Measurements from ENCODE around the gene ATP11B. TPM values are rescaled to one million over a fixed set of nuclear protein-coding genes. Genes with fewer than 3 reads are reported as not detected.
"Not testable (repeated sequence)": the region's sequence is repeated elsewhere in the genome, so short reads cannot be mapped to it uniquely, and the experiment has no call there.

ATP11B gene
- total RNA-seq, 1 donor from 2014 or later, result 87.9 TPM

GRCh38 chr3:182785756-182786155, 7.5 kb upstream of the ATP11B start:
- Mint-ChIP-seq H3K4me1 (peaks cover 6% of the 10 kb centered on the region), H3K27me3 (peaks cover 7% of the 10 kb centered on the region), H3K9me3 (no peaks in the 10 kb centered on the region), H3K27ac (no peak overlapping the region), H3K36me3 (ENCODE audit: low read depth) (no peaks in the 10 kb centered on the region), H3K4me3 (no peak overlapping the region)
- intact Hi-C loops (cut with micrococcal nuclease), result no loop called here
- DNase-seq, result no peak

- no peaks in the 10 kb centered on the region for H3K36me3 Mint-ChIP-seq (ENCODE audit: low read depth)
Observed at GRCh38 chr3:182786564-182787196, 6.6 kb upstream of the ATP11B start.

GRCh38 chr3:182787302-182788036, 5.8 kb upstream of the ATP11B start:
- intact Hi-C loops (cut with micrococcal nuclease), result no loop called here
- peaks cover 7% of the 10 kb centered on the region for H3K27me3 Mint-ChIP-seq
- no peak overlapping the region for H3K27ac Mint-ChIP-seq
- H3K4me1 Mint-ChIP-seq, result peaks cover 4% of the 10 kb centered on the region
- no peak overlapping the region for H3K4me3 Mint-ChIP-seq
- H3K36me3 Mint-ChIP-seq (ENCODE audit: low read depth), result no peaks in the 10 kb centered on the region
- H3K9me3 Mint-ChIP-seq, result no peaks in the 10 kb centered on the region
- DNase-seq, result no peak

More at GRCh38 chr3:182786564-182787196, 6.6 kb upstream of the ATP11B start:
- Mint-ChIP-seq H3K27me3 (peaks cover 7% of the 10 kb centered on the region), H3K27ac (no peak overlapping the region), H3K9me3 (no peaks in the 10 kb centered on the region), H3K4me3 (no peak overlapping the region), H3K4me1 (peaks cover 6% of the 10 kb centered on the region)
- DNase-seq, result no peak
- intact Hi-C loops (cut with micrococcal nuclease), result no loop called here

GRCh38 chr3:182789371-182789770, 3.9 kb upstream of the ATP11B start:
- Mint-ChIP-seq H3K9me3 (no peaks in the 10 kb centered on the region), H3K27me3 (peaks cover 7% of the 10 kb centered on the region), H3K4me3 (no peak overlapping the region), H3K36me3 (ENCODE audit: low read depth) (peaks cover 3% of the 10 kb centered on the region), H3K4me1 (peaks cover 9% of the 10 kb centered on the region), H3K27ac (no peak overlapping the region)
- DNase-seq, result no peak
- intact Hi-C loops (cut with micrococcal nuclease), result no loop called here

- H3K27ac Mint-ChIP-seq, result no peak overlapping the region
- peaks cover 15% of the 10 kb centered on the region for H3K4me1 Mint-ChIP-seq
- H3K4me3 Mint-ChIP-seq, result no peak overlapping the region
- intact Hi-C loops (cut with micrococcal nuclease), result loop anchor here (5.0 kb wide), 2 partner anchors 177 to 367 kb away; no protein-coding TSS in a partner anchor
- H3K36me3 Mint-ChIP-seq (ENCODE audit: low read depth), result peaks cover 5% of the 10 kb centered on the region
- H3K9me3 Mint-ChIP-seq, result no peaks in the 10 kb centered on the region
- DNase-seq, result no peak
- H3K27me3 Mint-ChIP-seq, result peaks cover 7% of the 10 kb centered on the region
Observed at GRCh38 chr3:182790612-182791011, 2.7 kb upstream of the ATP11B start.

- peaks cover 2% of the 10 kb centered on the region for H3K27me3 Mint-ChIP-seq
- peaks cover 19% of the 10 kb centered on the region for H3K36me3 Mint-ChIP-seq (ENCODE audit: low read depth)
- intact Hi-C loops (cut with micrococcal nuclease), result loop anchor here (2.0 to 5.0 kb wide), 4 partner anchors 45 to 363 kb away; partner anchors contain the start of gene MCCC1
- peak; percentile 85 for DNase-seq
- H3K4me1 Mint-ChIP-seq, result peaks cover 33% of the 10 kb centered on the region
- peak overlapping the region; percentile 95 for H3K4me3 Mint-ChIP-seq
- peak overlapping the region; percentile 96 for H3K27ac Mint-ChIP-seq
- H3K9me3 Mint-ChIP-seq, result no peaks in the 10 kb centered on the region
Observed at GRCh38 chr3:182793663-182794454, 555 bp downstream of the ATP11B start.

- intact Hi-C loops (cut with micrococcal nuclease), result loop anchor here (2.0 to 5.0 kb wide), 5 partner anchors 44 to 363 kb away; partner anchors contain the start of gene MCCC1
Observed at GRCh38 chr3:182794455-182795388, 1.4 kb downstream of the ATP11B start.

GRCh38 chr3:182795389-182795782, 2.1 kb downstream of the ATP11B start:
- Mint-ChIP-seq H3K4me3 (peak overlapping the region; percentile 95), H3K9me3 (no peaks in the 10 kb centered on the region), H3K36me3 (ENCODE audit: low read depth) (peaks cover 19% of the 10 kb centered on the region), H3K4me1 (peaks cover 31% of the 10 kb centered on the region), H3K27ac (peak overlapping the region; percentile 96), H3K27me3 (peaks cover 2% of the 10 kb centered on the region)
- intact Hi-C loops (cut with micrococcal nuclease), result loop anchor here (2.0 to 5.0 kb wide), 3 partner anchors 43 to 303 kb away; partner anchors contain the start of gene MCCC1
- peak; percentile 85 for DNase-seq

More at GRCh38 chr3:182794455-182795388, 1.4 kb downstream of the ATP11B start:
- Mint-ChIP-seq H3K4me1 (peaks cover 31% of the 10 kb centered on the region), H3K4me3 (peak overlapping the region; percentile 95), H3K9me3 (no peaks in the 10 kb centered on the region), H3K36me3 (ENCODE audit: low read depth) (peaks cover 19% of the 10 kb centered on the region), H3K27ac (peak overlapping the region; percentile 96), H3K27me3 (peaks cover 2% of the 10 kb centered on the region)
- no peak for DNase-seq

- intact Hi-C loops (cut with micrococcal nuclease), result loop anchor here (5.0 kb wide), 1 partner anchor 181 kb away; no protein-coding TSS in a partner anchor
- Mint-ChIP-seq H3K27ac (no peak overlapping the region), H3K9me3 (no peaks in the 10 kb centered on the region), H3K27me3 (peaks cover 2% of the 10 kb centered on the region), H3K4me3 (peak overlapping the region; percentile 43), H3K4me1 (peaks cover 31% of the 10 kb centered on the region), H3K36me3 (ENCODE audit: low read depth) (peaks cover 19% of the 10 kb centered on the region)
- no peak for DNase-seq
Observed at GRCh38 chr3:182796310-182796709, 3.0 kb downstream of the ATP11B start.

GRCh38 chr3:182797876-182798275, 4.6 kb downstream of the ATP11B start:
- no peaks in the 10 kb centered on the region for H3K9me3 Mint-ChIP-seq
- H3K4me3 Mint-ChIP-seq, result no peak overlapping the region
- intact Hi-C loops (cut with micrococcal nuclease), result loop anchor here (5.0 kb wide), 1 partner anchor 179 kb away; no protein-coding TSS in a partner anchor
- H3K27me3 Mint-ChIP-seq, result peaks cover 1% of the 10 kb centered on the region
- DNase-seq, result no peak
- H3K27ac Mint-ChIP-seq, result peak overlapping the region; percentile 36
- peaks cover 22% of the 10 kb centered on the region for H3K36me3 Mint-ChIP-seq (ENCODE audit: low read depth)
- peaks cover 35% of the 10 kb centered on the region for H3K4me1 Mint-ChIP-seq

GRCh38 chr3:182799143-182799542, 5.8 kb downstream of the ATP11B start:
- H3K27ac Mint-ChIP-seq, DNase-seq, H3K9me3 Mint-ChIP-seq, H3K4me3 Mint-ChIP-seq, H3K27me3 Mint-ChIP-seq: not testable (repeated sequence)
- intact Hi-C loops (cut with micrococcal nuclease), result loop anchor here (5.0 kb wide), 1 partner anchor 178 kb away; no protein-coding TSS in a partner anchor
- Mint-ChIP-seq H3K36me3 (ENCODE audit: low read depth) (peaks cover 20% of the 10 kb centered on the region), H3K4me1 (peaks cover 36% of the 10 kb centered on the region)

- Mint-ChIP-seq H3K27ac (no peak overlapping the region), H3K9me3 (no peaks in the 10 kb centered on the region), H3K4me3 (no peak overlapping the region), H3K4me1 (peaks cover 33% of the 10 kb centered on the region), H3K36me3 (ENCODE audit: low read depth) (peaks cover 25% of the 10 kb centered on the region), H3K27me3 (no peaks in the 10 kb centered on the region)
- DNase-seq, result no peak
- intact Hi-C loops (cut with micrococcal nuclease), result no loop called here
Observed at GRCh38 chr3:182800508-182800907, 7.2 kb downstream of the ATP11B start.
